Keratinocyte (primary cell): ENCODE results near the gene FOXN1. TPM values are rescaled to one million over a fixed set of nuclear protein-coding genes. Genes with fewer than 3 reads are reported as not detected.
"Not testable (repeated sequence)": the region's sequence is repeated elsewhere in the genome, so short reads cannot be mapped to it uniquely, and the experiment has no call there.

Experiments
- DNase-seq: peaks from one replicate; pipeline ENCODE4 v3.0.0-alpha.2; 2011; ENCODE audit warnings: low read depth, missing footprints, low spot score
- FAIRE-seq: peaks from 2 replicates; lab custom pipeline; 2011; peaks lifted over from hg19 to GRCh38; lab: Jason Lieb, UNC
- H2AFZ ChIP-seq: 2 replicates; pipeline ENCODE4 v1.6.0; 2012; ENCODE audit warnings: low read length, control low read depth, inconsistent platforms; ENCODE audit not compliant: control insufficient read depth
- H3K27ac ChIP-seq: 2 replicates; pipeline ENCODE4 v1.5.1; 2011; ENCODE audit warnings: low read length; ENCODE audit not compliant: control insufficient read depth, insufficient read depth
- H3K27me3 ChIP-seq: 3 replicates; pipeline ENCODE4 v1.6.0; 2011; ENCODE audit warnings: low read length; ENCODE audit not compliant: control insufficient read depth, insufficient read depth; ENCODE audit errors: extremely low read depth
- H3K36me3 ChIP-seq, 2 experiments: 2 replicates in 1 of 2; 3 replicates in 1 of 2; pipeline ENCODE4 v1.5.1; 2011; ENCODE audit warnings: low read length in 2 of 2, mild to moderate bottlenecking in 1 of 2; ENCODE audit not compliant: control insufficient read depth in 2 of 2, insufficient read depth in 2 of 2; ENCODE audit errors: extremely low read depth in 1 of 2
- H3K4me1 ChIP-seq: 3 replicates; pipeline ENCODE4 v1.5.1; 2011; ENCODE audit warnings: low read length; ENCODE audit not compliant: control insufficient read depth, insufficient read depth; ENCODE audit errors: extremely low read depth
- H3K4me2 ChIP-seq: 3 replicates; pipeline ENCODE4 v1.6.0; 2011; ENCODE audit warnings: low read depth, low read length; ENCODE audit not compliant: control insufficient read depth, insufficient read depth; ENCODE audit errors: extremely low read depth
- H3K4me3 ChIP-seq, 3 experiments: fragments of 200-600 bp in 1 of 3; sonication (generic) in 1 of 3; 2 replicates in 2 of 3; 3 replicates in 1 of 3; pipeline ENCODE4 v1.5.1; 2011 to 2016; ENCODE audit warnings: low read length in 3 of 3, mild to moderate bottlenecking in 3 of 3, control low read depth in 2 of 3, inconsistent platforms in 1 of 3, low read depth in 1 of 3, mixed read lengths in 1 of 3, mixed run types in 1 of 3, moderate library complexity in 1 of 3; ENCODE audit not compliant: control insufficient read depth in 2 of 3, insufficient read depth in 2 of 3; ENCODE audit errors: extremely low read depth in 1 of 3
- H3K79me2 ChIP-seq: 2 replicates; pipeline ENCODE4 v1.6.0; 2012; ENCODE audit warnings: low read length; ENCODE audit not compliant: control insufficient read depth, insufficient read depth
- H3K9ac ChIP-seq: 3 replicates; pipeline ENCODE4 v1.6.0; 2011; ENCODE audit warnings: low read length; ENCODE audit not compliant: control insufficient read depth, insufficient read depth; ENCODE audit errors: extremely low read depth
- H3K9me1 ChIP-seq: 3 replicates; pipeline ENCODE4 v1.6.0; 2011; ENCODE audit warnings: low read length; ENCODE audit not compliant: control insufficient read depth, insufficient read depth; ENCODE audit errors: extremely low read depth
- H3K9me3 ChIP-seq: 2 replicates; pipeline ENCODE4 v1.5.1; 2012; ENCODE audit warnings: low read depth, low read length; ENCODE audit not compliant: control insufficient read depth
- H4K20me1 ChIP-seq: 3 replicates; pipeline ENCODE4 v1.6.0; 2011; ENCODE audit warnings: low read length; ENCODE audit not compliant: control insufficient read depth, insufficient read depth; ENCODE audit errors: extremely low read depth
- EZH2 ChIP-seq: IDR thresholded peaks from one replicate; pipeline ENCODE4 v1.6.1; 2012; ENCODE audit warnings: inconsistent platforms, mild to moderate bottlenecking, low read length, moderate library complexity
- dilution Hi-C: fragments of 300-500 bp; cut with MboI; formaldehyde crosslinking; loops from one replicate; pipeline ENCODE4 v1.7.0; 2020; ENCODE audit warnings: low sequenced_read_pairs; ENCODE audit not compliant: extremely low pct_ligation_motif_present
- polyA plus RNA-seq, 5 experiments: library from polyadenylated mRNA; depleted of rRNA in 3 of 5; stranded (reverse) in 3 of 5; stranded (forward) in 1 of 5; unstranded in 1 of 5; fragments of >200 nt; gene quantifications; 1 replicate in 1 of 5; 2 replicates in 3 of 5; 3 replicates in 1 of 5; pipeline versions ENCODE4 v1.2.1 to v1.2.3, GENCODE V29; 2011 to 2012; ENCODE audit warnings: missing spikeins in 2 of 5, low read depth in 1 of 5, low replicate concordance in 1 of 5
- TF ChIP-seq, protein P1 (sequence below), 3 experiments: IDR thresholded peaks in 1 of 3; conservative IDR thresholded peaks in 1 of 3; optimal IDR thresholded peaks in 1 of 3; 2 replicates in 2 of 3; 3 replicates in 1 of 3; pipeline versions ENCODE3 to v1.5.1; 2011; ENCODE audit warnings: low read length in 3 of 3, mild to moderate bottlenecking in 3 of 3, moderate library complexity in 2 of 3, control low read depth in 1 of 3, inconsistent platforms in 1 of 3; ENCODE audit not compliant: insufficient read depth in 2 of 3; ENCODE audit errors: extremely low read depth in 1 of 3

Gene FOXN1
- polyA plus RNA-seq, 1 donor (not counting 4 experiments of a cell fraction or from before 2014, with no cell fraction given), result 0.29 TPM

- DNase-seq, result no peak
- FAIRE-seq, result no peak
- peaks cover 12 to 25% of the 10 kb centered on the region in 2 experiments for H3K36me3 ChIP-seq
- no peak overlapping the region for H3K4me2 ChIP-seq
- no peak overlapping the region for H3K27ac ChIP-seq
- no peaks in the 10 kb centered on the region for H3K9me1 ChIP-seq
- TF ChIP-seq, protein P1, sequence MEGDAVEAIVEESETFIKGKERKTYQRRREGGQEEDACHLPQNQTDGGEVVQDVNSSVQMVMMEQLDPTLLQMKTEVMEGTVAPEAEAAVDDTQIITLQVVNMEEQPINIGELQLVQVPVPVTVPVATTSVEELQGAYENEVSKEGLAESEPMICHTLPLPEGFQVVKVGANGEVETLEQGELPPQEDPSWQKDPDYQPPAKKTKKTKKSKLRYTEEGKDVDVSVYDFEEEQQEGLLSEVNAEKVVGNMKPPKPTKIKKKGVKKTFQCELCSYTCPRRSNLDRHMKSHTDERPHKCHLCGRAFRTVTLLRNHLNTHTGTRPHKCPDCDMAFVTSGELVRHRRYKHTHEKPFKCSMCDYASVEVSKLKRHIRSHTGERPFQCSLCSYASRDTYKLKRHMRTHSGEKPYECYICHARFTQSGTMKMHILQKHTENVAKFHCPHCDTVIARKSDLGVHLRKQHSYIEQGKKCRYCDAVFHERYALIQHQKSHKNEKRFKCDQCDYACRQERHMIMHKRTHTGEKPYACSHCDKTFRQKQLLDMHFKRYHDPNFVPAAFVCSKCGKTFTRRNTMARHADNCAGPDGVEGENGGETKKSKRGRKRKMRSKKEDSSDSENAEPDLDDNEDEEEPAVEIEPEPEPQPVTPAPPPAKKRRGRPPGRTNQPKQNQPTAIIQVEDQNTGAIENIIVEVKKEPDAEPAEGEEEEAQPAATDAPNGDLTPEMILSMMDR (optimal IDR thresholded peaks at IDR 0.05 in 1 of 3, IDR thresholded peaks at IDR 0.05 in 1 of 3, conservative IDR thresholded peaks at IDR 0.05 in 1 of 3; ENCODE audit: extremely low read depth in 1 of 3, insufficient read depth in 2 of 3, low read length in 3 of 3), result peak in 2 of 3 experiments; percentile 16 to 17
- no peak for TF ChIP-seq EZH2
- H3K9ac ChIP-seq, result no peak overlapping the region
- dilution Hi-C loops, result no loop called here
- H2AFZ ChIP-seq, result no peak overlapping the region
- H3K4me1 ChIP-seq, result peaks cover 20% of the 10 kb centered on the region
- H3K27me3 ChIP-seq, result no peaks in the 10 kb centered on the region
- H3K9me3 ChIP-seq, result no peaks in the 10 kb centered on the region
- no peak overlapping the region for H3K4me3 ChIP-seq
- peaks cover 8% of the 10 kb centered on the region for H3K79me2 ChIP-seq
- no peaks in the 10 kb centered on the region for H4K20me1 ChIP-seq
Measured at GRCh38 chr17:28575126-28575795, 69.1 kb downstream of the FOXN1 start.

GRCh38 chr17:28576016-28576415, 69.9 kb downstream of the FOXN1 start:
- H3K27ac ChIP-seq, H4K20me1 ChIP-seq, H3K9me3 ChIP-seq, H3K4me3 ChIP-seq, H3K9me1 ChIP-seq, dilution Hi-C loops, H3K79me2 ChIP-seq, DNase-seq, FAIRE-seq, H2AFZ ChIP-seq, H3K9ac ChIP-seq, H3K27me3 ChIP-seq: not testable (repeated sequence)
- Histone ChIP-seq H3K36me3 (peaks cover 12 to 28% of the 10 kb centered on the region in 2 experiments), H3K4me2 (peak overlapping the region; percentile 25), H3K4me1 (peaks cover 15% of the 10 kb centered on the region)
